Naive B cell (primary cell): ENCODE data around the gene DSG2. TPM values are rescaled to one million over a fixed set of nuclear protein-coding genes. Genes with fewer than 3 reads are reported as not detected.

Experiments used
- ATAC-seq, 2 donors: fragments of 150-1000 bp; cut with Tn5 transposase; 2 replicates each; pipeline ENCODE4 v1.10.0; 2021; ENCODE audit warnings: low read depth in 2 of 2, mild to moderate bottlenecking in 2 of 2, moderate library complexity in 2 of 2
- DNase-seq: peaks from one replicate; pipeline ENCODE4 v3.0.0; 2022
- H3K27ac Mint-ChIP-seq, 6 donors: one replicate each; pipeline ENCODE4 v1.8.0; 2020 to 2022; ENCODE audit warnings: mild to moderate bottlenecking in 6 of 6, mixed read lengths in 6 of 6, moderate library complexity in 5 of 6, inconsistent platforms in 2 of 6
- H3K27me3 Mint-ChIP-seq, 3 donors: one replicate each; pipeline ENCODE4 v1.8.0; 2021 to 2022; ENCODE audit warnings: mixed read lengths in 3 of 3, mild to moderate bottlenecking in 1 of 3
- H3K36me3 Mint-ChIP-seq, 2 donors: one replicate each; pipeline ENCODE4 v1.8.0; 2020 to 2022; ENCODE audit warnings: mixed read lengths in 2 of 2, inconsistent platforms in 1 of 2, mild to moderate bottlenecking in 1 of 2
- H3K4me1 Mint-ChIP-seq, 3 donors: one replicate each; pipeline ENCODE4 v1.8.0; 2020 to 2022; ENCODE audit warnings: mixed read lengths in 3 of 3, inconsistent platforms in 1 of 3, mild to moderate bottlenecking in 1 of 3, moderate library complexity in 1 of 3
- H3K4me3 Mint-ChIP-seq, 8 donors: one replicate each; pipeline ENCODE4 v1.8.0; 2020 to 2022; ENCODE audit warnings: mild to moderate bottlenecking in 8 of 8, mixed read lengths in 8 of 8, moderate library complexity in 8 of 8, inconsistent platforms in 2 of 8
- H3K9me3 Mint-ChIP-seq, 7 donors: one replicate each; pipeline ENCODE4 v1.8.0; 2020 to 2022; ENCODE audit warnings: mixed read lengths in 7 of 7, mild to moderate bottlenecking in 5 of 7, inconsistent platforms in 2 of 7, moderate library complexity in 1 of 7
- polyA plus RNA-seq, 6 donors: library from polyadenylated mRNA; unstranded; fragments of 300-500 nt; fragmentation: Illumina TruSeq; gene quantifications; one replicate each; pipeline ENCODE4 v1.2.3, GENCODE V29; 2021; ENCODE audit warnings: low read depth in 6 of 6

DSG2 gene
- not detected for polyA plus RNA-seq

DNA sequence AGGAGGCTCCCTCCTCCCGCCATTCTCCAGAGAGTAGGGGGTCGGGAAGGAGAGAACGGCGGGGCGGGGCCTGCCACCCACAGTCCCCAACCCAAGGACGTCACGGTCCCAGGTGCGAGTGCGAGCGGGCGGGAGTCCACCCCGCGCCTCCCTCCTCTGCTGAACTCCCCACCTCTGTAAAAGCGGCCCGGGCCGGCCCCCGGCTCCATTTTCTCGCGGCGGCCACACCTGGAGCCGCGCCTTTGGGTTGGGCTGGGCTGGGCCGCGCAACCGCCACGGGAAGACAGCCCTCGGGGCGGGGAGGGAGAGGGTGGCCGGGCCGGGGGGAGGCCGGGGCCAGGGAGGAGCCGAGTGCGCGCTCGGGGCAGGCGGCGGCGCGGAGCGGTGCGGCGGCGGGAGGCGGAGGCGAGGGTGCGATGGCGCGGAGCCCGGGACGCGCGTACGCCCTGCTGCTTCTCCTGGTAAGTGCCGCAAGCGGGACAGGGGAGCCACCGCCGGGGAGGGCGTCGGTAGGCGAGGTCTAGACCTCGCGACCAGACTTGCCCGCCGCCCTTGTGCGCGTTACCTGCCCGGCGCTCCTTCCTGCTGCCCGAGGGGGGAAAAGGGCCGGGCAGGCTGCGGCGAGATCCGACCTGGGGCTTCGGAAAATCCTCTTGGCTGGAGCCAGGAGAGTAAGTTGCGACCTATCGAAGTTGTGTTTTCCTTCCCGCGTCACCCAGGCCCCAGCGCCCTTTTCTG, at the start of gene DSG2:
Gene DSG2 (plus strand): TSS at position 342 of the 738 bp plus-strand sequence. CDS start 75 bp downstream, at position 417.
- peaks cover 0 to 12% (median 4%) of the 10 kb centered on the region in 3 donors for H3K4me1 Mint-ChIP-seq
- peaks cover 29 to 48% (median 47%) of the 10 kb centered on the region in 3 donors for H3K27me3 Mint-ChIP-seq
- ATAC-seq: peak; percentile 69 to 72
- H3K36me3 Mint-ChIP-seq: no peaks in the 10 kb centered on the region
- DNase-seq: no peak
- peaks cover 0 to 1% (median 0%) of the 10 kb centered on the region in 7 donors for H3K9me3 Mint-ChIP-seq
- H3K4me3 Mint-ChIP-seq: peak within 1 kb of the TSS; percentile 41 to 88 (median 80)
- H3K27ac Mint-ChIP-seq: peak within 1 kb of the TSS in 1 of 6 donors; percentile 6

GRCh38 chr18:31450409-31450808, 47.6 kb upstream of the DSG2 start:
- DNase-seq (no peak), ATAC-seq (no peak)
- Mint-ChIP-seq H3K4me3 (no peak overlapping the region), H3K4me1 (no peaks in the 10 kb centered on the region), H3K27ac (no peak overlapping the region), H3K27me3 (peaks cover 0 to 12% (median 0%) of the 10 kb centered on the region in 3 donors), H3K9me3 (no peaks in the 10 kb centered on the region), H3K36me3 (no peaks in the 10 kb centered on the region)

GRCh38 chr18:31451625-31452024, 46.4 kb upstream of the DSG2 start:
- ATAC-seq (no peak), DNase-seq (no peak)
- no peaks in the 10 kb centered on the region for H3K36me3 Mint-ChIP-seq
- H3K27ac Mint-ChIP-seq: no peak overlapping the region
- no peak overlapping the region for H3K4me3 Mint-ChIP-seq
- no peaks in the 10 kb centered on the region for H3K4me1 Mint-ChIP-seq
- peaks cover 0 to 12% (median 0%) of the 10 kb centered on the region in 3 donors for H3K27me3 Mint-ChIP-seq
- H3K9me3 Mint-ChIP-seq: no peaks in the 10 kb centered on the region

DNA sequence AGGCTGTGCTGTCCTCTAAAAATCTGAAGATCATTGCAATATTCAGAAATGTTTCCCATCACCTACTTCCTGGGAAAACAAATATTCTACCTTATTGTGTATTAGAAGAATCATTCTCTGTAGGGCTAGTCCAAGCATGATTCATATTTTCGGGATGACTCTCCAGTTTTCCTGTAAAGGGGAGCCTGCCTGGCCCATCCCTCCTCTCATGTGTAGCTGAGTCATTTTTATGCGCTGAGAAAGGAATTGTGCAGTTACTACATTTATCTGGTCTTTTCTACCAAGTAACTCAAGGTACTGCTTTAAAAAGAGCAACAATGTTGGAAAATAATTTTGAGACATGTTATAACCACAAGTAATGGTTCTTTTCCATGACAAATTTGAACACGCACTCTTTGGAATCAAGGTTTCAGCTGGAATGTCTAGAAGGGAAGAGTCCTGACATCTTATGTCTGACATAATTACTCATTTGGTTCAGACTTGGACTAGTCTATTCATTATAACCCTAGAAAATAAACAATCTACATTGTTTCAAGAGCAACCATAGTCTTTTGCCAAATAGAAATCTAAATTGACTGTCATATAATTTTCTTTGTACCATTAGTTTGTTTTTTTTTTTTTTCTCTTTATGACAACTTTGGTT, 43.8 kb upstream of the DSG2 start:
- Mint-ChIP-seq H3K4me3 (no peak overlapping the region), H3K27ac (no peak overlapping the region), H3K4me1 (no peaks in the 10 kb centered on the region), H3K36me3 (no peaks in the 10 kb centered on the region), H3K9me3 (peaks cover 0 to 2% (median 0%) of the 10 kb centered on the region in 7 donors), H3K27me3 (peaks cover 0 to 8% (median 0%) of the 10 kb centered on the region in 3 donors)
- ATAC-seq: no peak
- no peak for DNase-seq

DNA sequence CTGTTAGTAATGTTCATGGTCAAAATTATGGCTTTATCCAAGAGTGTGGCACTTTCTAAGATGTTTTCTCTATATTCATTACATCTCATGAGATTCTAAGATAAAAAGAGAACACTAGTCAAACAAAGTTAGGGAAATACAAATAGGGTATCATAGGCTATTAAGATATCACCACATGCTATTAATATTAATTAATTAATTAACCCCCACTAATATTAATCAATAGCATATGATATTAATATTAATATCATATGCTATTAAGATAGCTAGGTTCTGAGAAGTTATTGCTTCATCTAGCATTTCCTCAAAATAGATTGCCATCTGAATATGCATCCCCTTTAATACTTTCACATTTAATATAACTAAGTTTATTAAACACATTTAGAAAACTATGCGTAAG, 28.3 kb upstream of the DSG2 start:
- Mint-ChIP-seq H3K36me3 (no peaks in the 10 kb centered on the region), H3K27ac (no peak overlapping the region), H3K27me3 (peaks cover 0 to 6% (median 0%) of the 10 kb centered on the region in 3 donors), H3K4me1 (no peaks in the 10 kb centered on the region), H3K9me3 (peaks cover 0 to 5% (median 0%) of the 10 kb centered on the region in 7 donors), H3K4me3 (no peak overlapping the region)
- no peak for DNase-seq
- ATAC-seq: no peak

GRCh38 chr18:31478688-31479087, 19.3 kb upstream of the DSG2 start:
- H3K4me3 Mint-ChIP-seq: no peak overlapping the region
- no peak overlapping the region for H3K27ac Mint-ChIP-seq
- no peak for DNase-seq
- no peaks in the 10 kb centered on the region for H3K9me3 Mint-ChIP-seq
- no peaks in the 10 kb centered on the region for H3K36me3 Mint-ChIP-seq
- no peak for ATAC-seq
- peaks cover 4 to 17% (median 8%) of the 10 kb centered on the region in 3 donors for H3K27me3 Mint-ChIP-seq
- no peaks in the 10 kb centered on the region for H3K4me1 Mint-ChIP-seq

DNA sequence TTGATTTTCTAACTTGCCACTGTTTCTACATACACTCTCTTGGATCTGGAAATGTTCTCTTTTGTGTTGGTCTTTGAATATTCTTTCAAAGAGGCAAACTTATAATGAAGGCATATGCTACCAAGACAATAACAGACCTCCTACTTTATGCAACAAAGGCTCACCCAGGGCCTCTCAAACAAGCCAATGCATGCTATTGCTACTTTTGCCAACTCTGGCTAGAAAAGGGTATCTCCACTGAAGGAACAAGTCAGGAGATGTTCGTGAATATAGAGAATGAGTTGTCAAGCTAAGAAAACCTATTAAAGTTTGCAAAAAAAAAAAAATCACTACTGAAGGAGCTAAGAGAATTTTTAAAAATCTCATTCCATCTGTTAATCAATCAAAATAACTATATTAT, 15.9 kb upstream of the DSG2 start:
- DNase-seq (no peak), ATAC-seq (no peak)
- Mint-ChIP-seq H3K4me3 (no peak overlapping the region), H3K27ac (no peak overlapping the region), H3K4me1 (no peaks in the 10 kb centered on the region), H3K36me3 (no peaks in the 10 kb centered on the region), H3K27me3 (peaks cover 10 to 24% (median 23%) of the 10 kb centered on the region in 3 donors), H3K9me3 (no peaks in the 10 kb centered on the region)

DNA sequence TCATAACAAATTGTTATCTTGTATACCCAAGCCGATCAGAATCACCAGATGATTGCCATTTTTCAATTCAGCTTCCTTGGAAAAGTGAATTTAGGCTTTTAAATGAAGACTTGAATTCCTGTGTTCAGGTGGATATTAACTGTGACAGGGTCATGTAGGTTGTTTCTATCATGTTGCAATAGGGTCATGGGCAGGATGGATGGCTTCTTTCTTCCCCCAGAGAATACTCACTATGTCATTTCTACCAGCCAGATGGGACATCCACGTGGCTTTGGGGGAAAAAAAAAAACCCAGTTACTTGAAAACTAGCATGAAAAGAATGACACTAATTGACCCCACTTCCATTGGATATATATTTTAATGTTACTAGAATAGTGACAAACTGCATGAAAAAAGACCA, 14.6 kb upstream of the DSG2 start:
- DNase-seq: no peak
- Mint-ChIP-seq H3K9me3 (no peaks in the 10 kb centered on the region), H3K27ac (no peak overlapping the region), H3K4me1 (no peaks in the 10 kb centered on the region), H3K36me3 (no peaks in the 10 kb centered on the region), H3K4me3 (no peak overlapping the region), H3K27me3 (peaks cover 16 to 28% (median 25%) of the 10 kb centered on the region in 3 donors)
- ATAC-seq: no peak

DNA sequence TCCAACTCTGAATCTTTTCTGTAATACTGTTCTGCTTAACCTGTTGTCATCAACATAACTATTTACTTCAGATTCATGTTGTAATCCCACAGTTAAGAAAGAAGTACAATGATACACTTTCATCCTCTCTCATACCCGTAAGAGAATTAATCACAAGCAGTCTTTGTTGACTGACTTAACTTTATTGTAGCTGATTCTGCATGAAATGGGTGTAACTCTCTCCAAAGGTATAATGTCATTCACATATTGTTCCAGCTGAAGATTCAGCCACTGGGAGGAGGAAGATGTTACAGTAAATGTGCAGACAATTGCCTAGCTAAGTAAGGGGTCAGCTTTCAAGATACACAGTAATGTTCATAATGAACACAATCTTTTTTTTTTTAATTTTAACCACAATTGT, 13.5 kb upstream of the DSG2 start:
- Mint-ChIP-seq H3K36me3 (no peaks in the 10 kb centered on the region), H3K27me3 (peaks cover 17 to 30% (median 30%) of the 10 kb centered on the region in 3 donors), H3K4me3 (no peak overlapping the region), H3K4me1 (no peaks in the 10 kb centered on the region), H3K27ac (no peak overlapping the region), H3K9me3 (peaks cover 0 to 4% (median 0%) of the 10 kb centered on the region in 7 donors)
- no peak for DNase-seq
- no peak for ATAC-seq

DNA sequence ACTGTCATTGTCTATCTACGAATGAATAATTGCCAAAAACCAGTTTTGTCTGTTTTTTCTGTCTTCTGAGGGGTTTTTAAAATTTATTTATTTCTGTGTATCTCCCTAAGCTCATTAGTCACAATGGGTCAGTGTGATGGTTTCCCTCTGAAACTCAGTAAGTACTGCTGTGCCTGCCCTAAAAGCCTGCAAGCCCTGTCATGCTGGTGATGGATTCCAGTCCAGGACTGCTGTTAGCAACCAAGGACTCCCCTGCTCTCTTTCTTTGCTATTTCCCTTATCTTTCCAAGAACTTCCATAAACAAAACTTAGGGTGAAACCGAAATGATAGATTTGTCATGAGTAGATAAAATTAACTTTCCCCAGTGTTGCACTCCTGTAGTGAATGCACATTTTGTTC, 11.8 kb upstream of the DSG2 start:
- Mint-ChIP-seq H3K9me3 (peaks cover 0 to 7% (median 0%) of the 10 kb centered on the region in 7 donors), H3K4me1 (no peaks in the 10 kb centered on the region)

GRCh38 chr18:31487246-31488015, 10.5 kb upstream of the DSG2 start:
- H3K4me3 Mint-ChIP-seq: no peak overlapping the region
- H3K4me1 Mint-ChIP-seq: no peaks in the 10 kb centered on the region
- peaks cover 22 to 33% (median 29%) of the 10 kb centered on the region in 3 donors for H3K27me3 Mint-ChIP-seq
- DNase-seq: no peak
- no peaks in the 10 kb centered on the region for H3K36me3 Mint-ChIP-seq
- no peak for ATAC-seq
- peaks cover 0 to 7% (median 0%) of the 10 kb centered on the region in 7 donors for H3K9me3 Mint-ChIP-seq
- H3K27ac Mint-ChIP-seq: no peak overlapping the region

More for the DNA sequence above, 11.8 kb upstream of the DSG2 start:
- Mint-ChIP-seq H3K36me3 (no peaks in the 10 kb centered on the region), H3K27ac (no peak overlapping the region), H3K4me3 (no peak overlapping the region), H3K27me3 (peaks cover 21 to 27% (median 23%) of the 10 kb centered on the region in 3 donors)
- ATAC-seq (no peak), DNase-seq (no peak)

GRCh38 chr18:31489311-31489710, 8.7 kb upstream of the DSG2 start:
- H3K4me1 Mint-ChIP-seq: no peaks in the 10 kb centered on the region
- peaks cover 0 to 7% (median 0%) of the 10 kb centered on the region in 7 donors for H3K9me3 Mint-ChIP-seq
- no peak overlapping the region for H3K4me3 Mint-ChIP-seq
- no peak for DNase-seq
- no peaks in the 10 kb centered on the region for H3K36me3 Mint-ChIP-seq
- peaks cover 27 to 36% (median 29%) of the 10 kb centered on the region in 3 donors for H3K27me3 Mint-ChIP-seq
- H3K27ac Mint-ChIP-seq: no peak overlapping the region
- ATAC-seq: no peak

DNA sequence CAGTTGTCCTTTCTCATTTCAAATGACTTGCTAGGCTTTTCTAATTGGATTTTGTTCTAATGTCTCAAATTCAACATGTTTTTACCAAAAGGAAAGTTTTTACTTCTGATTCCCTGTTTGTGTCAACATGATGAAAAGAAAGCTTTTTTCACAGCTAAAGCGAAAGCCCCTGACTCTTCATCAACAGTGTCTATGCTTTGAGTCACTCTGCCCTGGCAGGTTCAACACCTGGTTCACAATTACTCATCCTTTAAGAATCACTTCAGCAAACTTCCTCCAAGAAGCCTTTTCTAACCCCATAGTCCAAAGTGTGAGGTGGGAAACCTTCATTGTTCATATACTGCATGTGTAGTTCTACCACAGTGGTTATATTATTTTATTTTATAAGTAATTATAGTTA, 7.6 kb upstream of the DSG2 start:
- Mint-ChIP-seq H3K4me1 (no peaks in the 10 kb centered on the region), H3K4me3 (no peak overlapping the region), H3K27ac (no peak overlapping the region), H3K36me3 (no peaks in the 10 kb centered on the region), H3K9me3 (peaks cover 0 to 7% (median 0%) of the 10 kb centered on the region in 7 donors), H3K27me3 (peaks cover 31 to 37% (median 34%) of the 10 kb centered on the region in 3 donors)
- DNase-seq (no peak), ATAC-seq (no peak)
